Smooth muscle cell (in vitro differentiated cells): ENCODE results near the gene ARF5. TPM values are rescaled to one million over a fixed set of nuclear protein-coding genes. Genes with fewer than 3 reads are reported as not detected.

Source experiments
- polyA plus RNA-seq: library from polyadenylated mRNA; unstranded; fragments of >200 nt; fragmentation: Nextera tagmentation; extraction: Ambion mirVana; gene quantifications from 2 replicates; pipeline ENCODE4 v1.2.1, GENCODE V29; 2016
- total RNA-seq: library from RNA; depleted of rRNA; stranded (reverse); fragments of >200 nt; gene quantifications from 2 replicates; pipeline ENCODE4 v1.2.3, GENCODE V29; 2014

The ARF5 gene
- total and polyA plus RNA-seq, 2 experiments from 2014 or later, result 196 to 219 TPM

Other genes with a start within 250 kb of the ARF5 start
- gene ZNF800, start 195.7 kb upstream of the ARF5 start, total RNA-seq, result 23.5 and 31.4 TPM in 2 replicates
- 12.8 and 13.7 TPM in 2 replicates for gene ZNF800, start 195.7 kb upstream of the ARF5 start, polyA plus RNA-seq
- gene GCC1, start 2.8 kb upstream of the ARF5 start, total RNA-seq, result 14.2 and 17.1 TPM in 2 replicates
- 15.6 and 20.3 TPM in 2 replicates for gene GCC1, start 2.8 kb upstream of the ARF5 start, polyA plus RNA-seq
- 0.94 and 4.0 TPM in 2 replicates for gene FSCN3, start 5.3 kb downstream of the ARF5 start, total RNA-seq
- gene FSCN3, start 5.3 kb downstream of the ARF5 start, polyA plus RNA-seq, result 1.3 TPM in 1 of 2 replicates, not detected in the other
- gene PAX4, start 29.7 kb downstream of the ARF5 start, total RNA-seq, result not detected in 2 replicates
- not detected in 2 replicates for gene PAX4, start 29.7 kb downstream of the ARF5 start, polyA plus RNA-seq
- gene SND1, start 63.8 kb downstream of the ARF5 start, total RNA-seq, result 129 and 187 TPM in 2 replicates
- gene SND1, start 63.8 kb downstream of the ARF5 start, polyA plus RNA-seq, result 134 and 136 TPM in 2 replicates